GM12892 (cell line): Measurements from ENCODE around the gene SPAG17. TPM values are rescaled to one million over a fixed set of nuclear protein-coding genes. Genes with fewer than 3 reads are reported as not detected.

ENCODE experiments used
- DNase-seq: peaks from one replicate; pipeline ENCODE4 v3.0.0; 2011; ENCODE audit not compliant: insufficient read length
- FAIRE-seq: peaks from 2 replicates; lab custom pipeline; 2011; peaks lifted over from hg19 to GRCh38; lab: Jason Lieb, UNC
- POLR2A ChIP-seq: IDR thresholded peaks from 2 replicates; pipeline ENCODE4 v1.6.1; 2011; ENCODE audit warnings: low read depth, low read length, control low read depth
- POLR2AphosphoS5 ChIP-seq: IDR thresholded peaks from 2 replicates; pipeline ENCODE4 v1.6.1; 2011; ENCODE audit warnings: low read depth, low read length, control low read depth
- TAF1 ChIP-seq: IDR thresholded peaks from 2 replicates; pipeline ENCODE4 v1.6.1; 2011; ENCODE audit warnings: low read depth, mild to moderate bottlenecking, control low read depth, low read length, borderline replicate concordance
- polyA plus RNA-seq: library from polyadenylated mRNA; unstranded; fragments of >200 nt; gene quantifications from one replicate; pipeline ENCODE4 v1.2.1, GENCODE V29; 2012; ENCODE audit warnings: missing spikeins, inconsistent platforms; ENCODE audit not compliant: missing spikeins

The SPAG17 gene
- not detected for polyA plus RNA-seq

- FAIRE-seq (no peak), DNase-seq (no peak)
- no peak for TF ChIP-seq POLR2A
- TF ChIP-seq TAF1 = no peak
- TF ChIP-seq POLR2AphosphoS5 = no peak
Measured at GRCh38 chr1:118185084-118185832, at the start of gene SPAG17. SPAG17 (minus strand) TSS chr1:118185228; CDS start chr1:118185157, 71 bp downstream.

DNA sequence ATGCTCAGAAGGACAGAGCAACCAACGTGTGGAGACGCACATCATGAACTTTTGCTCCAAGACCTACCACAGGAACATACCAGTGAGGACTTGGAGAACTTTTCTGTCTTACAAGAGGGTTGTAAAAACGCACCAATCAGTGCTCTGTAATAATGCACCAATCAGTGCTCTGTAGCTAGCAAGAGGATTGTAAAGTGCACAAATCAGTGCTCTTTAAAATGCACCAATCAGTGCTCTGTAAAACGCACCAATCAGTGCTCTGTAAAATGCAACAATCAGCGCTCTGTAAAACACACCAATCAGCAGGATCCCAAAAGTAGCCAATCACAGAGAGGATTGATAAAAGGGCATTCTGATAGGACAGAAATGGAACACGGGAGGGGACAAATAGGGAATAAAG, 40.4 kb upstream of the SPAG17 start:
- no peak for FAIRE-seq
- TF ChIP-seq POLR2A (no peak), TAF1 (no peak), POLR2AphosphoS5 (no peak)

DNA sequence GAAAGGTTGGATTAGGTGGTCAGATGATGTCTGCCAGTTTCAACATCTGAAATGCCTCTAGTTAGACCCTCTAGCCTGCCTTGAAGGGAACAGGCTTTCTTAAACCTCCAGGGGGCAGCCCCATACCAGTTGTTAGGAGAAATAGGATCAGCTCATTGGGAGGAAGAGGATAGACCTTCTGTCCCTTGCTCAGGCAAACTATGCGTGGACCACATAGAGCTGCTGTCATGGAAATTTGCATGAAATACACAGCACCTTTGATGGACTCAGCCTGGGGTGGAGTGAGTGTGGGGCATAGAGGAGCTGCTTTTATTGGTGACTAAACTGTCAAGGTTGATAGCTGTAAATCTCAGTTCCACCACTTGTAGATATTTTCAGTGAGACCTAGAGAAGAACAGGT, 38.4 kb upstream of the SPAG17 start:
- FAIRE-seq (no peak), DNase-seq (no peak)
- no peak for TF ChIP-seq POLR2A
- no peak for TF ChIP-seq POLR2AphosphoS5
- no peak for TF ChIP-seq TAF1

More for the DNA sequence above, 40.4 kb upstream of the SPAG17 start:
- DNase-seq = no peak

DNA sequence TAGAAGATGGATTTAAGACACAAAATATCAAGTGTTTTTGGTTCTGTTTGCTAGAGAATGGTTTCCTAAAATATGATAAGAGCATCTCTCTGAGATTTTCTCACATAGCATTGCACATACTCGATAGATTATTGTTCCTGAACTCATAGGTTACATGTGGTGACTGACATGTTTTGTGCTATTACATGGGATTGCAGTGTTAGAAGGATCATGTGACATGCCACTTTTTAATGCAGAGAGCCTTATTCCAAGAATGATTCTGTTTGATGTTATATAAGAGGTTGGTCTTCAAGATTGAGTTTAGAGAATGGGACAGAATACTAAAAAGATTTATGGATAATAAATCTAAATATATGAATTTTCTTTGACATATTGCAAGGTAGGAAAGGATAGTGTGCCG, 34.4 kb upstream of the SPAG17 start:
- FAIRE-seq (no peak), DNase-seq (no peak)
- TF ChIP-seq TAF1 (no peak), POLR2A (no peak), POLR2AphosphoS5 (no peak)

GRCh38 chr1:118217141-118217838, 32.3 kb upstream of the SPAG17 start:
- FAIRE-seq (no peak), DNase-seq (no peak)
- TF ChIP-seq POLR2AphosphoS5 = no peak

DNA sequence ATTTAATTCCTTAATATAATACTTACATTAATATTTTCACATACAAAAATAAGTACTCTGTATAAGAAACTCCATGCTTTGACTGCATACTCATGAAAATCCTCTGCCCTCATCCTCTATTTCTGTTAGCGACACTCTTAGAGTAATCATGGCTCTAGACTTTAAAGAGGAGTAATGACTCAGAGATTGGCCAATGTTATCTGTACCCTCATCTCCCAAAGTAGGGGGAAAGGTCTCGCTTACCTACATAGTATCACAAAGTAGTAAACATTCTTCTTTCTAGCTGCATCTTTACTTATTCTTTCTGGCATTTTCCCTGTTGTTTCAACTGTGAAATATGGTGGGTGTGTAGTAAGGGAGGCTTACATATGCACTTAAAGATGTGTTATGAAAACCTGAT, 29.8 kb upstream of the SPAG17 start:
- TF ChIP-seq TAF1 (no peak), POLR2AphosphoS5 (no peak), POLR2A (no peak)

DNA sequence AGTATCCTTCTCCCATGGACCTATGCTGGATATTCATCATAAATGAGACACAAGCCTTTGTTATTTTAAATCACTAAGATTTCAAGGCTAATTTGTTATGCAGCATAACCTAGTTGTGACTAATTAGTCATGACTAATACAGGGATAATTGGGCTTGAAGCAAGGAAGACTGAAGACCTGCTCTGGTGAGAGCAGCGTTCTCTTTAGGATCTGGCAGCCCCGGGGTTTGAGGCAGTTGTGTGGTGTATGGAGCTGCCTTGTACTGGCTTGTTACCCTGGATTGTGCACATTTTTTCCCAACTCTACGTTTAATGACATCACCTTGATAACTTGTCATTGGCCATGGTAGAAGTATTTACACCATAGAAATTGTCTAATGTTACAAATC, 25.7 kb upstream of the SPAG17 start:
- no peak for FAIRE-seq
- TF ChIP-seq POLR2A = no peak
- TF ChIP-seq POLR2AphosphoS5 = no peak
- TF ChIP-seq TAF1 = no peak
- no peak for DNase-seq

More for the DNA sequence above, 29.8 kb upstream of the SPAG17 start:
- DNase-seq = no peak
- FAIRE-seq = no peak

DNA sequence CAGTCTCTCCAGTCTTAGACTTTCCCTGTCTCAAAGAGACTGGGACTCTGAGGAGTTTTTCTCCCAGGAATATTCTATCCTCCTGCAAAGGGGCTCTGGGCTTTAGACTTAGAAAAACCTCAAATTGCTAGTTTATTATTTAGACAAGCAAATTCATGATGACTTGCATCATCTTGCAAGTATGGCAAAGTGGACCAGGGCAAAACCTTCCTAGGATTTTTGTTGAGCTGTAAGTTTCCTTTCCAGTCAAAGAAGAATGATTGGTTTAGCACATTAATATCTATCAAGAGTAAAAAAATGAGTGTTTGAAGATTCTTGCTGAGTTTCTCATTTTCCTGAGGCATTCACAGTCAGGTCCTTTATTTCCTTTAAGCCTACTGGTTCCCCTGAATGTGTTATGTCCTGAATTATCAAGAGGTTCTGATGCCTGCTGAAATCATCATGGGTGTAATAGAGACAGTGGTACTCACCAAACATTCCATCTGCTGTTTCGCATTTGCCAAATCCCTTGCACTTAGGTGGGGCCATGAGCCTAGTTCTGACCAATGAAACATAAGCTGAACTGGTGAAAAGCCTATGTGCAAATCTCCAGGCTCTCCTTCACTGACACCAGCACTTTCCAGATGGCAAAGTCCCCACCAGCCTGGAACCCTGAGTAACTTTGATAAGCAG, 25.2 kb upstream of the SPAG17 start:
- no peak for DNase-seq
- TF ChIP-seq TAF1 = no peak
- TF ChIP-seq POLR2AphosphoS5 = no peak
- TF ChIP-seq POLR2A = no peak
- FAIRE-seq = no peak

DNA sequence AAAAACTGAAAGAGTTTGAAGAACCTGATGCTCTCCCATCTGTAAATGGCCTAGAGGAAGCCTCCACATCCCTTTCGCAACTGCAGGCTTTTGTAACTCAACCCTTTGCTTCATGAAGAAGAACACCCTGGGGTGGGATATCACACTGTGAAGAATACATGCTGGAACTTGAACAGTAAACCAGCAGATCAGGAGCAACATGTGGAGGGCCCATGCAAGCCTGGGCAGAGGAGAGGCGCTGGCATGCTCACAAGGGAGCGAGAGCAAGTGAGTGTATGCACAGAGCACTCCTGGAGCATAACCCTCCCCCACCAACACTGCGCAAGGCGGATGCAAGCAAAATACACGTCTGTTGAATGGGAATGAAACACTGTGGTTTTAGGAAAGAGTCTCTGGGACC, 24.6 kb upstream of the SPAG17 start:
- TF ChIP-seq POLR2A (no peak), POLR2AphosphoS5 (no peak), TAF1 (no peak)
- DNase-seq (no peak), FAIRE-seq (no peak)

DNA sequence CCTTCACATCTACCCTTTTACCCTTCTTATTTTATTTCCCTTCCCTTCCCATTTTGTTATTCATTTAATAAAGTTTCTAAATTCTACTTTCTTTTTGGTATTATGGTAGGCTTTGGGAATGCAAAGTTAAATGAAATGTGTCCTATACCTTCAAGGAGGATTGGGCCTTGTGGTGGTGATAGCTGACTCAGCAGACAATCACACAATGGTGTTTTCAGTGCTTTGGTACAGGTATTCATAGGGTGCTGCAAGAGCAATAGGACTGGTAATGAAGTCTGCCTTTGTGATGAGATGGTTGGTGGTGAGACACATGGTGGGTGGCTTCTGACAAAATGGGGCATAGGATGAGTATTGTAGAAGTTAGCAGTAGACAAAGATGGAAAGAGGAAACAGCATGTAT, 21.9 kb upstream of the SPAG17 start:
- no peak for TF ChIP-seq TAF1
- TF ChIP-seq POLR2AphosphoS5 = no peak
- no peak for TF ChIP-seq POLR2A
- no peak for FAIRE-seq
- DNase-seq = no peak

- FAIRE-seq (no peak), DNase-seq (no peak)
- no peak for TF ChIP-seq TAF1
- TF ChIP-seq POLR2A = no peak
- TF ChIP-seq POLR2AphosphoS5 = no peak
Measured at GRCh38 chr1:118204648-118205047, 19.6 kb upstream of the SPAG17 start.

GRCh38 chr1:118204105-118204504, 19.1 kb upstream of the SPAG17 start:
- FAIRE-seq (no peak), DNase-seq (no peak)
- TF ChIP-seq POLR2A (no peak), POLR2AphosphoS5 (no peak), TAF1 (no peak)

- TF ChIP-seq TAF1 (no peak), POLR2A (no peak), POLR2AphosphoS5 (no peak)
- DNase-seq (no peak), FAIRE-seq (no peak)
Measured at GRCh38 chr1:118202076-118202608, 17.1 kb upstream of the SPAG17 start.
